HCT116 (cell line): ENCODE measurements around the gene C1QB. TPM values are rescaled to one million over a fixed set of nuclear protein-coding genes. Genes with fewer than 3 reads are reported as not detected.

Experiments used
- ATAC-seq: fragments of 200-7000 bp; cut with Tn5 transposase; 2 replicates; pipeline ENCODE4 v1.9.1; 2020; ENCODE audit warnings: mild to moderate bottlenecking, moderate library complexity
- BruUV-seq: library from RNA; stranded (reverse); fragments of 400-500 nt; replicated peaks from 2 replicates; lab custom pipeline; 2021; lab: Mats Ljungman, UMichigan
- CTCF ChIA-PET: fragments of 300-600 bp; sonication (Branson Sonifier 250); formaldehyde crosslinking; loops from one replicate; lab custom pipeline; 2021; ENCODE audit warnings: antibody characterized with exemption; lab: Charles Lee
- POLR2A ChIA-PET: fragments of 300-600, 350-600 bp; sonication (Branson Sonifier 250); formaldehyde crosslinking; loops from one replicate; lab custom pipeline; 2021; ENCODE audit warnings: antibody characterized with exemption; lab: Charles Lee
- RAD21 ChIA-PET, 2 experiments: fragments of 300-600 bp; sonication (Branson Sonifier 250); formaldehyde crosslinking; loops; one replicate each; lab custom pipeline; 2023; ENCODE audit warnings: low total read pairs in 2 of 2; ENCODE audit not compliant: uncharacterized antibody in 2 of 2, unreplicated experiment in 2 of 2, low non-redundant PET in 1 of 2; lab: Charles Lee
- DNase-seq: peaks from one replicate; pipeline ENCODE4 v3.0.0-alpha.2; 2010; ENCODE audit warnings: low read depth, low spot score
- H2AFZ ChIP-seq: fragments of 200-600 bp; shearing (Covaris generic), sonication (generic); 2 replicates; pipeline ENCODE4 v1.6.1; 2017; ENCODE audit warnings: low read depth, mixed run types, mixed read lengths, antibody characterized with exemption, low read length; ENCODE audit not compliant: poor library complexity, severe bottlenecking
- H3K27ac ChIP-seq: 2 replicates; pipeline ENCODE4 v1.5.1; 2012; ENCODE audit warnings: low read depth, low read length
- H3K27me3 ChIP-seq: fragments of 200-600 bp; sonication (generic); 2 replicates; pipeline ENCODE4 v1.6.1; 2016; ENCODE audit warnings: mixed run types, low read length, mixed read lengths; ENCODE audit not compliant: insufficient read depth
- H3K36me3 ChIP-seq, 2 experiments: fragments of 200-500 bp in 1 of 2; fragments of 200-600 bp in 1 of 2; sonication (Bioruptor generic) in 1 of 2; sonication (generic) in 1 of 2; 2 replicates each; pipeline versions ENCODE4 v1.5.1 to v1.6.1; 2014 to 2016; ENCODE audit warnings: low read length in 2 of 2, inconsistent platforms in 1 of 2, mixed read lengths in 1 of 2, mixed run types in 1 of 2; ENCODE audit not compliant: insufficient read depth in 2 of 2, control insufficient read depth in 1 of 2
- H3K4me1 ChIP-seq, 2 experiments: fragments of 200-600 bp in 1 of 2; sonication (generic) in 1 of 2; 2 replicates each; pipeline versions ENCODE4 v1.5.1 to v1.6.1; 2012 to 2017; ENCODE audit warnings: low read length in 2 of 2, inconsistent platforms in 1 of 2, mild to moderate bottlenecking in 1 of 2, mixed read lengths in 1 of 2, mixed run types in 1 of 2, moderate library complexity in 1 of 2; ENCODE audit not compliant: insufficient read depth in 2 of 2, control insufficient read depth in 1 of 2
- H3K4me2 ChIP-seq: fragments of 200-600 bp; sonication (generic); 2 replicates; pipeline ENCODE4 v1.6.1; 2017; ENCODE audit warnings: mixed run types, low read length, mixed read lengths
- H3K4me3 ChIP-seq, 2 experiments: fragments of 200-600 bp in 1 of 2; sonication (generic) in 1 of 2; replicated peaks in 1 of 2; 2 replicates each; pipeline ENCODE4 v1.5.1; 2011 to 2016; ENCODE audit warnings: low read length in 2 of 2, control low read depth in 1 of 2, low read depth in 1 of 2, mild to moderate bottlenecking in 1 of 2, mixed read lengths in 1 of 2, mixed run types in 1 of 2
- H3K79me2 ChIP-seq: fragments of 200-600 bp; sonication (generic); 2 replicates; pipeline ENCODE4 v1.6.1; 2017; ENCODE audit warnings: mild to moderate bottlenecking, mixed run types, low read length, moderate library complexity, mixed read lengths; ENCODE audit not compliant: insufficient read depth
- H3K9ac ChIP-seq: fragments of 200-600 bp; sonication (generic); 2 replicates; pipeline ENCODE4 v1.6.1; 2016; ENCODE audit warnings: low read length, mixed read lengths
- H3K9me2 ChIP-seq: fragments of 200-600 bp; sonication (generic), shearing (Covaris generic); 2 replicates; pipeline ENCODE4 v1.6.1; 2017; ENCODE audit warnings: mixed run types, mild to moderate bottlenecking, moderate library complexity; ENCODE audit not compliant: insufficient read depth
- H3K9me3 ChIP-seq, 2 experiments: fragments of 200-500 bp in 1 of 2; fragments of 200-600 bp in 1 of 2; sonication (Bioruptor generic) in 1 of 2; sonication (generic) in 1 of 2; 2 replicates each; pipeline ENCODE4 v1.6.1; 2014 to 2017; ENCODE audit warnings: low read length in 2 of 2, mixed read lengths in 2 of 2, inconsistent platforms in 1 of 2, low read depth in 1 of 2, mild to moderate bottlenecking in 1 of 2, mixed run types in 1 of 2, moderate library complexity in 1 of 2; ENCODE audit not compliant: control insufficient read depth in 1 of 2, insufficient read depth in 1 of 2
- H4K20me1 ChIP-seq: fragments of 200-600 bp; sonication (generic), shearing (Covaris generic); 2 replicates; pipeline ENCODE4 v1.6.1; 2017; ENCODE audit warnings: mixed run types, mild to moderate bottlenecking, moderate library complexity; ENCODE audit not compliant: insufficient read depth
- CBX3 ChIP-seq: IDR thresholded peaks from 2 replicates; pipeline ENCODE4 v1.6.1; 2012; ENCODE audit warnings: low read depth
- EGR1 ChIP-seq: IDR thresholded peaks from 2 replicates; pipeline ENCODE4 v1.6.1; 2012; ENCODE audit warnings: low read depth
- ELF1 ChIP-seq: IDR thresholded peaks from 2 replicates; pipeline ENCODE4 v1.6.1; 2012; ENCODE audit warnings: low read depth, borderline replicate concordance
- EZH2phosphoT487 ChIP-seq: fragments of 200-600 bp; IDR thresholded peaks from 2 replicates; pipeline ENCODE4 v1.6.1; 2018; ENCODE audit warnings: antibody characterized with exemption, borderline replicate concordance
- JUND ChIP-seq: IDR thresholded peaks from 2 replicates; pipeline ENCODE4 v1.6.1; 2012
- POLR2A ChIP-seq: IDR thresholded peaks from 2 replicates; pipeline ENCODE4 v1.7.0; 2011; ENCODE audit warnings: borderline replicate concordance; ENCODE audit not compliant: insufficient read depth, insufficient read length; ENCODE audit errors: extremely low read depth
- SIN3A ChIP-seq: IDR thresholded peaks from 2 replicates; pipeline ENCODE4 v1.6.1; 2012; ENCODE audit warnings: low read depth
- SP1 ChIP-seq: IDR thresholded peaks from 2 replicates; pipeline ENCODE4 v1.6.1; 2012; ENCODE audit warnings: low read depth
- SRF ChIP-seq: IDR thresholded peaks from 2 replicates; pipeline ENCODE4 v1.6.1; 2012; ENCODE audit warnings: low read depth
- TCF7L2 ChIP-seq: IDR thresholded peaks from 2 replicates; pipeline ENCODE4 v1.7.0; 2011; ENCODE audit warnings: borderline replicate concordance, inconsistent platforms; ENCODE audit not compliant: insufficient read depth, insufficient read length; ENCODE audit errors: extremely low read depth
- ZFX ChIP-seq: fragments of 450-650 bp; IDR thresholded peaks from 2 replicates; pipeline ENCODE4 v1.6.1; 2017
- intact Hi-C: fragments of 100-400 bp; cut with micrococcal nuclease; formaldehyde crosslinking; loops from 2 replicates; pipeline ENCODE4 v1.10.0; 2022
- total RNA-seq: library from RNA; stranded (reverse); gene quantifications from one replicate; pipeline ENCODE4 v1.2.1, GENCODE V29; 2021; ENCODE audit not compliant: unreplicated experiment
- TF ChIP-seq, protein P1 (sequence below): IDR thresholded peaks from 2 replicates; pipeline ENCODE4 v1.6.1; 2012
- TF ChIP-seq, protein P2 (sequence below): IDR thresholded peaks from 2 replicates; pipeline ENCODE4 v1.6.1; 2012; ENCODE audit warnings: low read depth
- TF ChIP-seq, protein P3 (sequence below): IDR thresholded peaks from 2 replicates; pipeline ENCODE4 v1.6.1; 2011; ENCODE audit warnings: mild to moderate bottlenecking, low read length, moderate library complexity; ENCODE audit not compliant: insufficient replicate concordance; ENCODE audit errors: extremely low read depth

Gene C1QB
- total RNA-seq, 1 experiment from 2014 or later: 0.32 TPM

DNA sequence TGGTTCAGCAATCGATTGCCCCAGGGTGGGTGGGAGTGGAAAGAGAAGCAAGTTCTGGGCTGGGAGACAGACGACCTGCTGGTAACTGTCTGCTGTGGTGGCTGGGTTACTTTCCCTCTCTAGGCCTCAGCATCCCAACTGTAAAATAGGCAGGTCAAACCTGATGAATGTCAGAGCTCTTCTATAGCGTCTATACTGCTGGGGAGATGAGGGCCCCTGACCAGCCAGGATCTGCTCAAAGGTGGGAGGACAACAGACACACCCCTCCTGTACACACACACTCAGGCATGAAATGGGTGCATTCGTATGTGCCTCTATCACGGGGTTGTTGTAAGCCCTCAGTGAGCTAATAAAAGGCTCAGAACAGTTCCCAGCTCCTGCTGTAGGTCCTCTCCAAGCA, 44.9 kb downstream of the C1QB start:
- no peak overlapping the region for H3K4me2 ChIP-seq
- ChIA-PET CTCF (interaction anchor here (1.2 kb wide), 1 partner anchor 164 kb away, joined by 4 read pairs; no protein-coding TSS in a partner anchor), POLR2A (no interaction called here), RAD21 (no interaction called here)
- no peak for DNase-seq
- no peaks in the 10 kb centered on the region for H3K79me2 ChIP-seq
- H3K27me3 ChIP-seq: no peaks in the 10 kb centered on the region
- peaks cover 0 to 5% of the 10 kb centered on the region in 2 experiments; a peak in 1 of 4 replicates for H3K4me1 ChIP-seq
- H3K36me3 ChIP-seq: no peaks in the 10 kb centered on the region
- no peaks in the 10 kb centered on the region for H3K9me3 ChIP-seq
- no peak overlapping the region for H3K9ac ChIP-seq
- intact Hi-C loops: no loop called here
- no peak overlapping the region for H3K27ac ChIP-seq
- no peak overlapping the region for H3K4me3 ChIP-seq
- H3K9me2 ChIP-seq: no peaks in the 10 kb centered on the region
- no peak for ATAC-seq
- BruUV-seq: no TSS peak
- H2AFZ ChIP-seq: no peak overlapping the region
- TF ChIP-seq, protein P1, sequence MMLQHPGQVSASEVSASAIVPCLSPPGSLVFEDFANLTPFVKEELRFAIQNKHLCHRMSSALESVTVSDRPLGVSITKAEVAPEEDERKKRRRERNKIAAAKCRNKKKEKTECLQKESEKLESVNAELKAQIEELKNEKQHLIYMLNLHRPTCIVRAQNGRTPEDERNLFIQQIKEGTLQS: no peak
- TF ChIP-seq EGR1: no peak
- no peak for TF ChIP-seq ELF1
- no peak for TF ChIP-seq SIN3A
- TF ChIP-seq EZH2phosphoT487: no peak
- TF ChIP-seq JUND: no peak
- TF ChIP-seq ZFX: no peak
- H4K20me1 ChIP-seq: no peaks in the 10 kb centered on the region

DNA sequence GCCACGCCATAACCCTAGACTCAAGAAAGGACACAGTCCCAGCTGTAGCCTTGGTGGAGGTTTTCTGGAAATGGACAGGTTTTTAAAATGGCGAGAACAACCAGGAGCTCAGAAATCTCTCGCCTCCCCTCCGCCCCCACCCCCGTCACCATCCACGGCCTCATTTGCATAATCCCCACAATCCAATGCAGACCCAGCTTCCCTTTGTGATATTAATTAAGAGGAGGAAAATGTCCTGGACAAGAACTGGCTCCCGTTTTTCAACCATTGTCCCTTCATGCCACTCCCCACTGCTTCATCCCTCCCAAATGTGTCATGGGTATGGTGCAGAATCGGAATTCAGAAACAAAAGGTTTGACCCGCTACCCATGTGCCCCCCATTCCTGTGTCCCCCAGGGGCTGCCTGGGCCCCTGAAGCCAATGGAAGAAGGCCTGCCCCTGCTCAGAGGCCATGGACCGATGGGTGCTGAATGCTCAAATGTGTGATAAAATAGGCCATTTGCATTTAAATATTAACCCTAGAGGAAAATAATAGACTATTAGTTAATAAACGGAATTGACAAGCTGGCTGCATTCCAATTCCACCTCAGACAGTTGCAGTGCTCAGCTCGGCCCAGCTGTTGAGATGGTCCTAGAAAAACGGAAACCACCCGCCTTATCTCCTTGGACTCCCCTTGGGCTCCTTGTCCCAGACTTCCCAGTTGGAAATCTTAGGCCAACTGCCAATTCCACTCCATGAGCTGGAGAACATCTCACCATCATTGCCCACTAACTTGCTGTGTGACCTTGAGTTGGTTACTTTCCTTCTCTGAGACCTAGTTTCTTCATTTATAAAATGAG, 46.9 kb downstream of the C1QB start:
- Histone ChIP-seq H3K9me3 (no peaks in the 10 kb centered on the region), H4K20me1 (no peaks in the 10 kb centered on the region), H3K79me2 (no peaks in the 10 kb centered on the region), H3K36me3 (no peaks in the 10 kb centered on the region), H3K4me2 (no peak overlapping the region), H3K4me3 (no peak overlapping the region), H3K9me2 (no peaks in the 10 kb centered on the region), H3K27ac (no peak overlapping the region), H2AFZ (no peak overlapping the region), H3K4me1 (peaks cover 0 to 13% of the 10 kb centered on the region in 2 experiments; a peak in 3 of 4 replicates), H3K27me3 (no peaks in the 10 kb centered on the region), H3K9ac (no peak overlapping the region)
- intact Hi-C loops: no loop called here
- no peak for TF ChIP-seq CBX3
- TF ChIP-seq SRF: no peak
- no peak for TF ChIP-seq SIN3A
- no peak for TF ChIP-seq TCF7L2
- TF ChIP-seq POLR2A: no peak
- TF ChIP-seq, protein P2, sequence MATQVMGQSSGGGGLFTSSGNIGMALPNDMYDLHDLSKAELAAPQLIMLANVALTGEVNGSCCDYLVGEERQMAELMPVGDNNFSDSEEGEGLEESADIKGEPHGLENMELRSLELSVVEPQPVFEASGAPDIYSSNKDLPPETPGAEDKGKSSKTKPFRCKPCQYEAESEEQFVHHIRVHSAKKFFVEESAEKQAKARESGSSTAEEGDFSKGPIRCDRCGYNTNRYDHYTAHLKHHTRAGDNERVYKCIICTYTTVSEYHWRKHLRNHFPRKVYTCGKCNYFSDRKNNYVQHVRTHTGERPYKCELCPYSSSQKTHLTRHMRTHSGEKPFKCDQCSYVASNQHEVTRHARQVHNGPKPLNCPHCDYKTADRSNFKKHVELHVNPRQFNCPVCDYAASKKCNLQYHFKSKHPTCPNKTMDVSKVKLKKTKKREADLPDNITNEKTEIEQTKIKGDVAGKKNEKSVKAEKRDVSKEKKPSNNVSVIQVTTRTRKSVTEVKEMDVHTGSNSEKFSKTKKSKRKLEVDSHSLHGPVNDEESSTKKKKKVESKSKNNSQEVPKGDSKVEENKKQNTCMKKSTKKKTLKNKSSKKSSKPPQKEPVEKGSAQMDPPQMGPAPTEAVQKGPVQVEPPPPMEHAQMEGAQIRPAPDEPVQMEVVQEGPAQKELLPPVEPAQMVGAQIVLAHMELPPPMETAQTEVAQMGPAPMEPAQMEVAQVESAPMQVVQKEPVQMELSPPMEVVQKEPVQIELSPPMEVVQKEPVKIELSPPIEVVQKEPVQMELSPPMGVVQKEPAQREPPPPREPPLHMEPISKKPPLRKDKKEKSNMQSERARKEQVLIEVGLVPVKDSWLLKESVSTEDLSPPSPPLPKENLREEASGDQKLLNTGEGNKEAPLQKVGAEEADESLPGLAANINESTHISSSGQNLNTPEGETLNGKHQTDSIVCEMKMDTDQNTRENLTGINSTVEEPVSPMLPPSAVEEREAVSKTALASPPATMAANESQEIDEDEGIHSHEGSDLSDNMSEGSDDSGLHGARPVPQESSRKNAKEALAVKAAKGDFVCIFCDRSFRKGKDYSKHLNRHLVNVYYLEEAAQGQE: no peak
- TF ChIP-seq JUND: no peak
- TF ChIP-seq, protein P3, sequence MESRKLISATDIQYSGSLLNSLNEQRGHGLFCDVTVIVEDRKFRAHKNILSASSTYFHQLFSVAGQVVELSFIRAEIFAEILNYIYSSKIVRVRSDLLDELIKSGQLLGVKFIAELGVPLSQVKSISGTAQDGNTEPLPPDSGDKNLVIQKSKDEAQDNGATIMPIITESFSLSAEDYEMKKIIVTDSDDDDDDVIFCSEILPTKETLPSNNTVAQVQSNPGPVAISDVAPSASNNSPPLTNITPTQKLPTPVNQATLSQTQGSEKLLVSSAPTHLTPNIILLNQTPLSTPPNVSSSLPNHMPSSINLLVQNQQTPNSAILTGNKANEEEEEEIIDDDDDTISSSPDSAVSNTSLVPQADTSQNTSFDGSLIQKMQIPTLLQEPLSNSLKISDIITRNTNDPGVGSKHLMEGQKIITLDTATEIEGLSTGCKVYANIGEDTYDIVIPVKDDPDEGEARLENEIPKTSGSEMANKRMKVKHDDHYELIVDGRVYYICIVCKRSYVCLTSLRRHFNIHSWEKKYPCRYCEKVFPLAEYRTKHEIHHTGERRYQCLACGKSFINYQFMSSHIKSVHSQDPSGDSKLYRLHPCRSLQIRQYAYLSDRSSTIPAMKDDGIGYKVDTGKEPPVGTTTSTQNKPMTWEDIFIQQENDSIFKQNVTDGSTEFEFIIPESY: no peak
- no peak for TF ChIP-seq ELF1
- TF ChIP-seq SP1: no peak
- DNase-seq: no peak
- ChIA-PET POLR2A (no interaction called here), RAD21 (no interaction called here), CTCF (interaction anchor here (1.3 kb wide), 1 partner anchor 162 kb away, joined by 4 read pairs; no protein-coding TSS in a partner anchor)
- no TSS peak for BruUV-seq
- ATAC-seq: no peak
